ENCODE measurements around the gene MESP2. TPM values are rescaled to one million over a fixed set of nuclear protein-coding genes. Genes with fewer than 3 reads are reported as not detected.

Gene MESP2
- total RNA-seq, 2 experiments from 2014 or later: not detected

DNA sequence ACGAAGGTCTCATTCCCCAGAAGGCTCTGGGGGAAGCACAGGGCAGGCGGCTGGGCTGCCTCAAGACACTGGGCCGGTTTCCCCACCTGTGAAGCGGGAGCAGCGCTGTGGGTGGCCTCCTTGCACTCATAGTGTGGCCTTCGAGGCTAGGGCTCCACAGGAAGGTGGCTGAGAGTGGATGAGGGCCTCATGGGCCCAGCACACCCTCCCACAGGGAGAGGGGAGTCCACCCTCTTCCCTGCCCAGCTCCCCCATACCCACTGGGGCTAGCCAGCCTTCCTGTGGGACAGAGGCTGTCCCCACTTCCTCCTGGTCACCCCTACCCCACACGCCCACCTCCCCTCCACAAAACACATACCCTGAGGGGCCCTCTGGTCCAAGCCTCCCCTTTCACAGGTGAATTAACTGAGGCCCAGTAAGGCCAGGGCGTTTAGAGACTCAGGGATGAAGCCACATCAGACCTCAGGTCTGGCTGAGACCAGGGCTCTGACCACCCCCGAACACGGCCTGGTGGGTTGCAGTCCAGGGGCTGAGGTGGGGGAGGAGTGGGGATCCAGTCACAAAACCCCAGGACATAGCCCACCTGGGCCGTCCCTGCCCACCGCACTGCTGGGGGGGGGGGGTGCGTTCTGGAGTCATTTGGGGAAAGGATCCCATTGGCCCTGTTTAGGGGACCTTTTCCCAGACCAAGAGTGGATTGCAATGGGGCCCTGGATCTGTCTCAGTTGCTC is 37.4 kb downstream of the MESP2 start:
- no peak overlapping the region for H3K4me2 ChIP-seq (ENCODE audit: low read length)
- intact Hi-C loops (cut with micrococcal nuclease; ENCODE audit: unreplicated experiment): no loop called here
- no peaks in the 10 kb centered on the region for H4K20me1 ChIP-seq (ENCODE audit: insufficient read depth, low read length)
- no peaks in the 10 kb centered on the region for H3K9me2 ChIP-seq (ENCODE audit: insufficient read depth, low read length)
- BruUV-seq (replicated peaks): no TSS peak
- H3K4me3 ChIP-seq (ENCODE audit: low read depth, low read length, poor library complexity, severe bottlenecking): no peak overlapping the region
- no peak for DNase-seq (ENCODE audit: low spot score)
- H3K9me3 ChIP-seq (ENCODE audit: low read length): no peaks in the 10 kb centered on the region
- H2AFZ ChIP-seq (ENCODE audit: low read length): no peak overlapping the region
- H3K36me3 ChIP-seq (ENCODE audit: insufficient read depth, low read length): no peaks in the 10 kb centered on the region
- ChIA-PET CTCF (ENCODE audit: unreplicated experiment) (no interaction called here), POLR2A (no interaction called here)
- H3K79me2 ChIP-seq (ENCODE audit: insufficient read depth, low read depth, low read length): no peaks in the 10 kb centered on the region
- H3K4me1 ChIP-seq (ENCODE audit: insufficient read depth, low read length, poor library complexity, severe bottlenecking): no peaks in the 10 kb centered on the region
- TF ChIP-seq, protein P1, sequence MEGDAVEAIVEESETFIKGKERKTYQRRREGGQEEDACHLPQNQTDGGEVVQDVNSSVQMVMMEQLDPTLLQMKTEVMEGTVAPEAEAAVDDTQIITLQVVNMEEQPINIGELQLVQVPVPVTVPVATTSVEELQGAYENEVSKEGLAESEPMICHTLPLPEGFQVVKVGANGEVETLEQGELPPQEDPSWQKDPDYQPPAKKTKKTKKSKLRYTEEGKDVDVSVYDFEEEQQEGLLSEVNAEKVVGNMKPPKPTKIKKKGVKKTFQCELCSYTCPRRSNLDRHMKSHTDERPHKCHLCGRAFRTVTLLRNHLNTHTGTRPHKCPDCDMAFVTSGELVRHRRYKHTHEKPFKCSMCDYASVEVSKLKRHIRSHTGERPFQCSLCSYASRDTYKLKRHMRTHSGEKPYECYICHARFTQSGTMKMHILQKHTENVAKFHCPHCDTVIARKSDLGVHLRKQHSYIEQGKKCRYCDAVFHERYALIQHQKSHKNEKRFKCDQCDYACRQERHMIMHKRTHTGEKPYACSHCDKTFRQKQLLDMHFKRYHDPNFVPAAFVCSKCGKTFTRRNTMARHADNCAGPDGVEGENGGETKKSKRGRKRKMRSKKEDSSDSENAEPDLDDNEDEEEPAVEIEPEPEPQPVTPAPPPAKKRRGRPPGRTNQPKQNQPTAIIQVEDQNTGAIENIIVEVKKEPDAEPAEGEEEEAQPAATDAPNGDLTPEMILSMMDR (conservative IDR thresholded peaks at IDR 0.05; ENCODE audit: low read length): no peak
- no peak for TF ChIP-seq EZH2phosphoT487 (IDR thresholded peaks at IDR 0.05; ENCODE audit: borderline replicate concordance, low read depth, low read length)
- no peak overlapping the region for H3K27ac ChIP-seq (ENCODE audit: low read depth, low read length, poor library complexity, severe bottlenecking)

DNA sequence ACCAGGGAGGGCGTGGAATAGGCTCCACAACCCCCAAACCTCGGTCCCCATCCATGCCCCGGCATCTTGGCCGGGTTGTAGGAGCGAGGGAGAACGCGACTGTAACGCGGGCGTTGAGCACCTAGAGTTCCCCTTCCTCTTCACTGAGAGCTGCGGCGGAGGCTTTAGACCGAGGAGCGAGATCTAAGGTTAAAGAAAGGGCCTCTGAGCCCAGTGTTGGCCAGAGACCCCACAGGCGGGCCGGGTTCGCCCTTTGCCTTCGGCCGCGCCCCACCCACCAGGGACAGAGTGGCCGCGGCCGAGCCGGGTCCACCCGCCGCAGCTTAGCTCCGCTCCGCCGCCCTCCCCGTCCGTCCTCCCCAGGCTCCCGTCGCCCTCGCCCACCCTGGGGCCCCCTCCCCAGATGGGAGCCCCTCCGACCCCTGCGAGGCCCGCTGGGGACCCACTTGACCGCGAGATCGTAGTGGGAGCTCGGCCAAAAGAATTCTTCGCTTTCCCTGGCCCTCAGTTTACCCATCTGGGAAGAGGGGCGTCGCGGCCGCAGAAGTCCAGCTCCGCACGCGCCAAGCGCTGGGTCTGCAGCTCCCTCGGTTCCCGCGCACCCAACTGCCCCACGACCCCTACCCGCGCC is 38.1 kb downstream of the MESP2 start:
- no peak overlapping the region for H3K4me2 ChIP-seq (ENCODE audit: low read length)
- CTCF ChIA-PET (ENCODE audit: unreplicated experiment): no interaction called here

More for the DNA sequence above, 38.1 kb downstream of the MESP2 start:
- Histone ChIP-seq H3K79me2 (ENCODE audit: insufficient read depth, low read depth, low read length) (no peaks in the 10 kb centered on the region), H3K27ac (ENCODE audit: low read depth, low read length, poor library complexity, severe bottlenecking) (no peak overlapping the region), H3K9me3 (ENCODE audit: low read length) (no peaks in the 10 kb centered on the region), H3K36me3 (ENCODE audit: insufficient read depth, low read length) (no peaks in the 10 kb centered on the region), H3K4me3 (ENCODE audit: low read depth, low read length, poor library complexity, severe bottlenecking) (no peak overlapping the region), H3K9me2 (ENCODE audit: insufficient read depth, low read length) (no peaks in the 10 kb centered on the region), H3K4me1 (ENCODE audit: insufficient read depth, low read length, poor library complexity, severe bottlenecking) (no peaks in the 10 kb centered on the region), H4K20me1 (ENCODE audit: insufficient read depth, low read length) (no peaks in the 10 kb centered on the region), H2AFZ (ENCODE audit: low read length) (no peak overlapping the region)
- no peak for DNase-seq (ENCODE audit: low spot score)
- TF ChIP-seq EZH2phosphoT487 (IDR thresholded peaks at IDR 0.05; ENCODE audit: borderline replicate concordance, low read depth, low read length): no peak
- TF ChIP-seq, protein P1 (conservative IDR thresholded peaks at IDR 0.05; ENCODE audit: low read length): no peak
- no TSS peak for BruUV-seq (replicated peaks)
- POLR2A ChIA-PET: no interaction called here
- intact Hi-C loops (cut with micrococcal nuclease; ENCODE audit: unreplicated experiment): no loop called here

Data from OCI-LY7 (cell line).